IMR-90 (cell line): ENCODE results near the gene DNMT3A. TPM values are rescaled to one million over a fixed set of nuclear protein-coding genes. Genes with fewer than 3 reads are reported as not detected.

Experiments
- ATAC-seq: fragments of 200-7000 bp; cut with Tn5 transposase; 2 replicates; pipeline ENCODE4 v1.9.1; 2020; ENCODE audit warnings: low read depth, mild to moderate bottlenecking, moderate library complexity
- BruUV-seq: library from RNA; stranded (reverse); fragments of 400-500 nt; replicated peaks from 2 replicates; lab custom pipeline; 2021; lab: Mats Ljungman, UMichigan
- CTCF ChIA-PET: fragments of 300-600 bp; formaldehyde crosslinking; extraction: SDS; loops from one replicate; lab custom pipeline; 2021; ENCODE audit warnings: antibody characterized with exemption; lab: Yijun Ruan, JAX
- POLR2A ChIA-PET: fragments of 300-600 bp; sonication (Branson Sonifier 250); formaldehyde crosslinking; loops from one replicate; lab custom pipeline; 2022; ENCODE audit warnings: antibody characterized with exemption; ENCODE audit not compliant: unreplicated experiment; lab: Charles Lee
- DNase-seq: peaks from one replicate; pipeline ENCODE4 v3.0.0; 2013
- H2AFZ ChIP-seq: replicated peaks from 2 replicates; pipeline ENCODE3; 2013; ENCODE audit warnings: low read length, mild to moderate bottlenecking; ENCODE audit not compliant: poor library complexity
- H2AK5ac ChIP-seq: 2 replicates; pipeline ENCODE4 v1.6.1; 2013; ENCODE audit warnings: low read depth, low read length, inconsistent platforms
- H2AK9ac ChIP-seq: replicated peaks from 2 replicates; pipeline ENCODE3; 2013; ENCODE audit warnings: mild to moderate bottlenecking, low read depth, low read length, moderate library complexity; ENCODE audit not compliant: poor library complexity
- H2BK120ac ChIP-seq: 2 replicates; pipeline ENCODE4 v1.6.1; 2013; ENCODE audit warnings: low read depth, low read length, inconsistent platforms
- H2BK15ac ChIP-seq: 3 replicates; pipeline ENCODE4 v1.6.1; 2013; ENCODE audit warnings: low read depth, low read length, inconsistent platforms
- H2BK20ac ChIP-seq: 2 replicates; pipeline ENCODE4 v1.6.1; 2013; ENCODE audit warnings: low read depth, mild to moderate bottlenecking, inconsistent platforms, low read length, moderate library complexity
- H2BK5ac ChIP-seq: 2 replicates; pipeline ENCODE4 v1.6.1; 2013; ENCODE audit warnings: mild to moderate bottlenecking, low read depth, low read length, inconsistent platforms; ENCODE audit not compliant: poor library complexity, severe bottlenecking
- H3K14ac ChIP-seq: replicated peaks from 2 replicates; pipeline ENCODE4 v1.6.1; 2013; ENCODE audit warnings: low read depth, low read length, inconsistent platforms
- H3K18ac ChIP-seq: 2 replicates; pipeline ENCODE4 v1.6.1; 2013; ENCODE audit warnings: low read depth, low read length, control low read depth
- H3K23ac ChIP-seq: 2 replicates; pipeline ENCODE4 v1.6.1; 2013; ENCODE audit warnings: low read depth, low read length, inconsistent platforms
- H3K27ac ChIP-seq: 2 replicates; pipeline ENCODE4 v1.5.1; 2013; ENCODE audit warnings: mild to moderate bottlenecking, control low read depth, low read length; ENCODE audit not compliant: insufficient read depth
- H3K27me3 ChIP-seq: 2 replicates; pipeline ENCODE4 v1.6.1; 2013; ENCODE audit warnings: low read length; ENCODE audit not compliant: control insufficient read depth, insufficient read depth
- H3K36me3 ChIP-seq: 2 replicates; pipeline ENCODE4 v1.6.1; 2013; ENCODE audit warnings: low read length, mixed read lengths; ENCODE audit not compliant: control insufficient read depth, insufficient read depth
- H3K4ac ChIP-seq: 2 replicates; pipeline ENCODE4 v1.6.1; 2013; ENCODE audit warnings: low read depth, low read length, inconsistent platforms
- H3K4me1 ChIP-seq: 2 replicates; pipeline ENCODE4 v1.6.1; 2013; ENCODE audit warnings: low read length, mixed read lengths; ENCODE audit not compliant: control insufficient read depth, insufficient read depth
- H3K4me2 ChIP-seq: 2 replicates; pipeline ENCODE4 v1.6.1; 2013; ENCODE audit warnings: low read depth, mild to moderate bottlenecking, control low read depth, low read length, moderate library complexity
- H3K4me3 ChIP-seq: 2 replicates; pipeline ENCODE4 v1.5.1; 2013; ENCODE audit warnings: low read depth, mild to moderate bottlenecking, control low read depth, low read length, moderate library complexity; ENCODE audit not compliant: insufficient read depth
- H3K56ac ChIP-seq: 2 replicates; pipeline ENCODE4 v1.6.1; 2013; ENCODE audit warnings: low read length, inconsistent platforms; ENCODE audit not compliant: insufficient read depth; ENCODE audit errors: extremely low read depth
- H3K79me1 ChIP-seq, 2 experiments: 2 replicates each; pipeline ENCODE4 v1.6.1; 2013; ENCODE audit warnings: low read length in 2 of 2, inconsistent platforms in 1 of 2, low read depth in 1 of 2
- H3K9ac ChIP-seq: 2 replicates; pipeline ENCODE4 v1.6.1; 2013; ENCODE audit warnings: low read depth, low read length, control low read depth
- H3K9me1 ChIP-seq: 2 replicates; pipeline ENCODE4 v1.6.1; 2013; ENCODE audit warnings: low read length, inconsistent platforms; ENCODE audit not compliant: insufficient read depth
- H3K9me3 ChIP-seq: 2 replicates; pipeline ENCODE4 v1.6.1; 2013; ENCODE audit warnings: low read length; ENCODE audit not compliant: control insufficient read depth, insufficient read depth
- H4K20me1 ChIP-seq: 2 replicates; pipeline ENCODE4 v1.6.1; 2013; ENCODE audit warnings: low read length, inconsistent platforms; ENCODE audit not compliant: insufficient read depth
- H4K5ac ChIP-seq: 2 replicates; pipeline ENCODE4 v1.6.1; 2013; ENCODE audit warnings: mild to moderate bottlenecking, low read depth, low read length, control low read depth
- H4K8ac ChIP-seq, 2 experiments: 2 replicates each; pipeline ENCODE4 v1.6.1; 2013; ENCODE audit warnings: low read depth in 2 of 2, low read length in 2 of 2, control low read depth in 1 of 2, inconsistent platforms in 1 of 2
- H4K91ac ChIP-seq: 2 replicates; pipeline ENCODE4 v1.6.1; 2013; ENCODE audit warnings: low read depth, low read length, inconsistent platforms; ENCODE audit not compliant: insufficient read depth
- BHLHE40 ChIP-seq: fragments of 150-350 bp; IDR thresholded peaks from 2 replicates; pipeline ENCODE4 v1.6.1; 2016; ENCODE audit warnings: mild to moderate bottlenecking, low read depth, low read length
- CEBPB ChIP-seq: IDR thresholded peaks from 2 replicates; pipeline ENCODE4 v1.6.1; 2012; ENCODE audit warnings: low read depth, low read length, improper control_type of control experiment
- MAFK ChIP-seq: IDR thresholded peaks from 2 replicates; pipeline ENCODE4 v1.6.1; 2012; ENCODE audit warnings: low read depth, low read length, improper control_type of control experiment
- MXI1 ChIP-seq: IDR thresholded peaks from 2 replicates; pipeline ENCODE4 v1.6.1; 2012; ENCODE audit warnings: low read depth, mild to moderate bottlenecking, low read length, moderate library complexity, borderline replicate concordance
- SMC3 ChIP-seq: fragments of 150-350 bp; IDR thresholded peaks from 2 replicates; pipeline ENCODE4 v1.6.1; 2016; ENCODE audit warnings: low read depth, mild to moderate bottlenecking, antibody characterized with exemption, low read length, moderate library complexity
- WGBS, 2 experiments: methylation state at CpG; one replicate each; pipeline versions ENCODE4 v1.1.5 to v1.1.7; 2013; ENCODE audit warnings: missing lambda C conversion rate in 2 of 2; ENCODE audit not compliant: insufficient read length in 1 of 2; ENCODE audit errors: extremely low coverage in 2 of 2; 5-methylcytosine and 5-hydroxymethylcytosine counted together
- dilution Hi-C: fragments of 300-500 bp; cut with HindIII; formaldehyde crosslinking; loops from one replicate; pipeline ENCODE4 v1.14.3; 2018; ENCODE audit warnings: low sequenced_read_pairs; ENCODE audit not compliant: unreplicated experiment
- in situ Hi-C: fragments of 300-500 bp; cut with MboI; formaldehyde crosslinking; loops from 3 replicates; pipeline ENCODE4 v1.14.3; 2019; ENCODE audit warnings: low sequenced_read_pairs, inconsistent platforms, mixed read lengths
- intact Hi-C: fragments of 100-400 bp; cut with micrococcal nuclease; formaldehyde crosslinking; loops from 2 replicates; pipeline ENCODE4 v1.10.0; 2022
- polyA plus RNA-seq, 3 experiments: library from polyadenylated mRNA; depleted of rRNA; stranded (reverse); fragments of >200 nt; gene quantifications; 2 replicates each; pipeline ENCODE4 v1.2.3, GENCODE V29; 2012; ENCODE audit warnings: low replicate concordance in 1 of 3
- total RNA-seq: library from RNA; depleted of rRNA; stranded (reverse); fragments of >200 nt; gene quantifications from 2 replicates; pipeline ENCODE4 v1.2.3, GENCODE V29; 2012
- TF ChIP-seq, protein P1 (sequence below): fragments of 150-350 bp; IDR thresholded peaks from 2 replicates; pipeline ENCODE4 v1.6.1; 2016; ENCODE audit warnings: low read depth, mild to moderate bottlenecking, low read length, moderate library complexity, borderline replicate concordance
- TF ChIP-seq, protein P2 (sequence below): fragments of 150-350 bp; IDR thresholded peaks from 2 replicates; pipeline ENCODE4 v1.6.1; 2017; ENCODE audit warnings: mild to moderate bottlenecking, antibody characterized with exemption, low read length, low read depth

The DNMT3A gene
- total and polyA plus RNA-seq, 2 of the 4 experiments (the other 2 are of a cell fraction) = 4.4 to 9.7 TPM

DNA sequence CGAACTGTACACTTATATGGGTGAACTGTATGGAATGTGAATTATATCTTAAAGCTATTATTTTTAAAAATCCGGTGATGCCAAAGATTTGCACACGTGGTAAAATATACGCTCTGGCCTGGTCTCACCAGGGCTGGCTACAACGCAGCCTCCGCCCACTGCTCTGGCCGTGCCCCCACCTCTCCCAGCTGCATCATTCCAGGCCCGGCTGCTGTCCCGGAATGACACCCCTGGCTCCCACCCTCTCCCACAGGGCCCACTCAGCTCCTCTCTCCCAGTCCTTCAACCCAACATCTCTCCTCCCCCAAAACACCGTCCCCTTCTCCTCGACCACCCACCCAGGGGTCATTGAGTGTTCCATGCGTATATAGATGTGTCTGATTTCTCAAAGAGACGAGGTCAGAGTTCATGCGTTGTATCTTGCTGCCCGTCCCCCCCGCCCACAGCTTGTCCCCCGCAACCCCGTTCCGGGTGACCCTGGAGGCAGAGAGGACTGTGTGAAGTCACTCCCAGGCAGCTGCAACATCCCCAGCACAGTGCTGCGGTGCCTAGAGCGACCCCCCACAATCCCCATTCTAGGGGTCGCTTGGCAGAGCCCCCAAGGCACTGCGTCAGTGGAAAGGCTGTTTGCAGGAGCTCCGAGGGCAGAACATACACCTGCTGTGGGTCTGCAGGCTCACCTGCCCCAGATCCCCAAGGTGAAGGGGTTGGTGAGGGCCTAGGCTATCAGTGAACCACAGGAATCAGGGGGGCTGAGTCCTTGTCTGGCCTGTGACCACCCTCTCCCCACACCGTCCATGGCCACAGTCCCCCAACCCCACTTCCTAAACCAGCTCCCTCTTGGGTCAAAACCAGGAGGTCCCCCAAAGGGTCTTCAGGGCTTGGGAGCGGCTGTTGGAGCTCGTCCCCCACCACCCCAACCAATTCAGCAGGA is 13.3 kb downstream of the DNMT3A start (continued):
- TF ChIP-seq MAFK = no peak

DNA sequence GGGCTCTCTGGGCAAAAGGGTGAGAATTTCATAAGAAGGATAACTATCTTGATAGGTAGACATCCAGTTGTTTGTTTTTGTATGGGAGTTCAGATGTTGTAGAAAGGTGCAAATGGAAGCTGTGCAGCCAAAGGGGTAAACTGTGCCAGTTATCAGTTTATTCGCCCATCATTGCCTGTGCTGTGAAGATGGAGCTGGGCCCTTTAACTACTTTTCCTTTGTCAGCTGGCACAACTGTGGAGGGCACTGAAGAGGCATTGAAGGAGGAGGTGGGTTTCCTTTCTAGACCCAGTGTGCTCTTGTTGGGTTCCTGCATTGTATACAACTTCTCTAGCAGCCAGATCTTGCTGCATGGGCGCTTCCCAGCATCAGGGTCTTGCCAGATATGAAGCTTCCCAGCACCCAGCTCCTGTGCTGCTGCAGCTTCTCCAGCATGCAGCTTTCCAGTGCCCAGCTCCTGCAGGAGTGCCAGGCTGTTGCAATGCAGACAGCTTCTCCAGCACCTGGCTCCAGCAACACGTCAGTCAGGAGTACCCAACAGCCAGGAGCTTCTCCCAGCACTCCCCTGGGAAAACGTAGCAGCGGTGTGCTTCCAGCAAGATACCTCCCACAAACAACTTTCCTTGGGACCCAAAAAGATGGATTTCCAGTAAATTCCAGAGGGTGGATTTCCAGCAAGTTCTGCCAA is 15.3 kb downstream of the DNMT3A start:
- Histone ChIP-seq H2BK5ac (no peak overlapping the region), H2BK20ac (no peak overlapping the region), H2AK5ac (no peak overlapping the region), H2BK15ac (no peak overlapping the region), H4K8ac (no peak overlapping the region), H4K20me1 (peaks cover 60% of the 10 kb centered on the region), H3K27me3 (no peaks in the 10 kb centered on the region), H3K23ac (no peak overlapping the region), H3K27ac (no peak overlapping the region), H3K18ac (no peak overlapping the region), H3K56ac (no peak overlapping the region), H3K4me1 (peaks cover 11% of the 10 kb centered on the region), H3K4me3 (no peak overlapping the region), H2AK9ac (no peak overlapping the region), H4K5ac (no peak overlapping the region), H2BK120ac (no peak overlapping the region), H3K4me2 (no peak overlapping the region), H3K14ac (no peak overlapping the region), H3K36me3 (peaks cover 13% of the 10 kb centered on the region), H3K9me3 (peaks cover 8% of the 10 kb centered on the region), H3K9ac (no peak overlapping the region), H3K4ac (no peak overlapping the region), H2AFZ (no peak overlapping the region), H3K9me1 (peaks cover 11% of the 10 kb centered on the region; the same call in 1 of the 2 replicates), H3K79me1 (peaks cover 20 to 47% of the 10 kb centered on the region in 2 experiments), H4K91ac (no peak overlapping the region)
- BruUV-seq = no TSS peak
- TF ChIP-seq, protein P1, sequence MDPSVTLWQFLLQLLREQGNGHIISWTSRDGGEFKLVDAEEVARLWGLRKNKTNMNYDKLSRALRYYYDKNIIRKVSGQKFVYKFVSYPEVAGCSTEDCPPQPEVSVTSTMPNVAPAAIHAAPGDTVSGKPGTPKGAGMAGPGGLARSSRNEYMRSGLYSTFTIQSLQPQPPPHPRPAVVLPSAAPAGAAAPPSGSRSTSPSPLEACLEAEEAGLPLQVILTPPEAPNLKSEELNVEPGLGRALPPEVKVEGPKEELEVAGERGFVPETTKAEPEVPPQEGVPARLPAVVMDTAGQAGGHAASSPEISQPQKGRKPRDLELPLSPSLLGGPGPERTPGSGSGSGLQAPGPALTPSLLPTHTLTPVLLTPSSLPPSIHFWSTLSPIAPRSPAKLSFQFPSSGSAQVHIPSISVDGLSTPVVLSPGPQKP = no peak
- TF ChIP-seq, protein P2, sequence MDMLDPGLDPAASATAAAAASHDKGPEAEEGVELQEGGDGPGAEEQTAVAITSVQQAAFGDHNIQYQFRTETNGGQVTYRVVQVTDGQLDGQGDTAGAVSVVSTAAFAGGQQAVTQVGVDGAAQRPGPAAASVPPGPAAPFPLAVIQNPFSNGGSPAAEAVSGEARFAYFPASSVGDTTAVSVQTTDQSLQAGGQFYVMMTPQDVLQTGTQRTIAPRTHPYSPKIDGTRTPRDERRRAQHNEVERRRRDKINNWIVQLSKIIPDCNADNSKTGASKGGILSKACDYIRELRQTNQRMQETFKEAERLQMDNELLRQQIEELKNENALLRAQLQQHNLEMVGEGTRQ = no peak
- TF ChIP-seq CEBPB = no peak
- no peak for TF ChIP-seq BHLHE40
- no peak for TF ChIP-seq SMC3
- TF ChIP-seq MAFK = no peak
- TF ChIP-seq MXI1 = no peak
- no peak for DNase-seq
- ChIA-PET CTCF (interaction anchor here (0.9 kb wide), 1 partner anchor 36 kb away, joined by 4 read pairs; no protein-coding TSS in a partner anchor), POLR2A (no interaction called here)
- dilution Hi-C loops = no loop called here
- WGBS, 2 experiments = 100% methylated on average over 3 of the region's 5 CpGs; no CpG with 5 or more reads in 1 of the 2 experiments
- in situ Hi-C loops = no loop called here
- intact Hi-C loops = no loop called here
- no peak for ATAC-seq
